Mammary epithelial cell (primary cell): ENCODE data around the gene SUFU.

Experiments
- EZH2 ChIP-seq: IDR thresholded peaks from 2 replicates; pipeline ENCODE4 v1.6.1; 2012; ENCODE audit warnings: low read length, inconsistent platforms, borderline replicate concordance
- TF ChIP-seq, protein P1 (sequence below), 2 donors: IDR thresholded peaks in 1 of 2; conservative IDR thresholded peaks in 1 of 2; 2 replicates each; pipeline ENCODE4 v1.5.1; 2011 to 2012; ENCODE audit warnings: inconsistent platforms in 2 of 2, low read length in 2 of 2, mild to moderate bottlenecking in 2 of 2, control low read depth in 1 of 2, low read depth in 1 of 2; ENCODE audit not compliant: insufficient read depth in 1 of 2; ENCODE audit errors: extremely low read depth in 1 of 2

DNA sequence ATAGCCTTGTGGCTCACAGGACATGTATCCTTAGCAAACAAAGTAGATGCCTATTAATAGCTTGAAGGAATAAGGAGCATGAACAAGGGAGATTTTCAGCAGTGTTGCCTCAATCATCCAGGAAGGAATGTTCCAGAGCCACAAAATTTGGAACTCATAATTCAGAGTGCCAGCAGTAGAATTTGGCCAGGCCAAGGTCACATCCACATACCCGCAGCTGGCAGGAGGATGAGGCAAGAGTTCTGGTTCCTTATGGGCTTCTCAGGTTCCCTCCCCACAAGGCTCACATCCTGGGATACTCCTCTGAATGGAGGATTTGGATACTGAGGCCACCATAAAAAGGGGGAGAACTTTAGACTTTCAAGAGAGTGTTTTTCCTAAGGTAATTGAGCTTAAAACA, 45.8 kb downstream of the SUFU start:
- TF ChIP-seq, protein P1, sequence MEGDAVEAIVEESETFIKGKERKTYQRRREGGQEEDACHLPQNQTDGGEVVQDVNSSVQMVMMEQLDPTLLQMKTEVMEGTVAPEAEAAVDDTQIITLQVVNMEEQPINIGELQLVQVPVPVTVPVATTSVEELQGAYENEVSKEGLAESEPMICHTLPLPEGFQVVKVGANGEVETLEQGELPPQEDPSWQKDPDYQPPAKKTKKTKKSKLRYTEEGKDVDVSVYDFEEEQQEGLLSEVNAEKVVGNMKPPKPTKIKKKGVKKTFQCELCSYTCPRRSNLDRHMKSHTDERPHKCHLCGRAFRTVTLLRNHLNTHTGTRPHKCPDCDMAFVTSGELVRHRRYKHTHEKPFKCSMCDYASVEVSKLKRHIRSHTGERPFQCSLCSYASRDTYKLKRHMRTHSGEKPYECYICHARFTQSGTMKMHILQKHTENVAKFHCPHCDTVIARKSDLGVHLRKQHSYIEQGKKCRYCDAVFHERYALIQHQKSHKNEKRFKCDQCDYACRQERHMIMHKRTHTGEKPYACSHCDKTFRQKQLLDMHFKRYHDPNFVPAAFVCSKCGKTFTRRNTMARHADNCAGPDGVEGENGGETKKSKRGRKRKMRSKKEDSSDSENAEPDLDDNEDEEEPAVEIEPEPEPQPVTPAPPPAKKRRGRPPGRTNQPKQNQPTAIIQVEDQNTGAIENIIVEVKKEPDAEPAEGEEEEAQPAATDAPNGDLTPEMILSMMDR (conservative IDR thresholded peaks at IDR 0.05 in 1 of 2, IDR thresholded peaks at IDR 0.05 in 1 of 2; ENCODE audit: extremely low read depth in 1 of 2, insufficient read depth in 1 of 2, low read depth in 1 of 2, low read length in 2 of 2), result no peak
- TF ChIP-seq EZH2, result no peak
